ENCODE measurements around the gene ISCA2. TPM values are rescaled to one million over a fixed set of nuclear protein-coding genes. Genes with fewer than 3 reads are reported as not detected.

Gene ISCA2
- total RNA-seq, 1 donor from 2014 or later = 22.4 TPM

DNA sequence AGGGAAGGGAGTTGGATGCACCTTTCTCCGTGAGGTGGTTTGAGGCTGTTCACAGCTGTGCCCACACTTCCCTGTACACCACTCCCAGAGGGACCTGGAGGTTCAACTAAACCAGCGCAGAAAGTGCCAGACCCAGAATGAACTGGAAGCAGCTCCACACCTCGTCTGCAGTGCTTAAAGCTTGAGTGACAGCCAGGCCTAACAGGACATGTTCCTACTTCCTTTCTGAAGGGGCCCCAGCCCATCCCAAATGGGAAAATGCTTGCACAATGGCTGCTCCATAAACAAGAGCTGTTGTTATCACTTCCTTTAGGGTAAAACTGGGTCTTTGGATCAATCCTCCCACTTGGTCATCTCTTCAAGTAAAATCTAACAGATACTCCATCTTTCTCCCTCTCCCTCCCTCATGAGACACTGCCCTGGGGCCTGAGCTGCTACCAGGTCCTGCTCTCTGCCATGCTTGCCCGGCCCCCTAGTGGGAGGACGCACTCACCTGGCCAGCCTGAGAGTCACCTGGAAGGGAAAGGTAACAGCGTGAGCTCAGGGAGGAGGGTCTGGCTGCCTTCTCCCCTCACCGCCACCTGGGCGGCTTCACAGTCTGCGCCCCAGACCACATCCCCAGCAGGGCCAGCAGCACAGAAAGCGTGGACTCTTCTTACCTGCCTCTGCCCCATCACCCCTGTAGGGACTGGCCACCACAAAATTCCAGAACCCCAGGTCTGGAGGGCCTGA is 33.5 kb downstream of the ISCA2 start:
- no peak overlapping the region for H3K27ac Mint-ChIP-seq (ENCODE audit: unreplicated experiment)
- H3K9me3 Mint-ChIP-seq (ENCODE audit: unreplicated experiment) = no peaks in the 10 kb centered on the region
- no peak for TF ChIP-seq CTCF (IDR thresholded peaks at IDR 0.05)
- H3K4me3 Mint-ChIP-seq (ENCODE audit: unreplicated experiment) = no peak overlapping the region
- H3K27me3 Mint-ChIP-seq (ENCODE audit: unreplicated experiment) = no peaks in the 10 kb centered on the region
- peaks cover 39% of the 10 kb centered on the region for H3K36me3 Mint-ChIP-seq (ENCODE audit: unreplicated experiment)
- H3K4me1 Mint-ChIP-seq (ENCODE audit: unreplicated experiment) = peaks cover 29% of the 10 kb centered on the region
- no peak for DNase-seq (ENCODE audit: extremely low spot score, unreplicated experiment)

- Mint-ChIP-seq H3K27me3 (ENCODE audit: unreplicated experiment) (no peaks in the 10 kb centered on the region), H3K4me1 (ENCODE audit: unreplicated experiment) (peaks cover 33% of the 10 kb centered on the region), H3K4me3 (ENCODE audit: unreplicated experiment) (no peak overlapping the region), H3K27ac (ENCODE audit: unreplicated experiment) (no peak overlapping the region), H3K9me3 (ENCODE audit: unreplicated experiment) (no peaks in the 10 kb centered on the region), H3K36me3 (ENCODE audit: unreplicated experiment) (peaks cover 38% of the 10 kb centered on the region)
- DNase-seq (ENCODE audit: extremely low spot score, unreplicated experiment) = no peak
- TF ChIP-seq CTCF (IDR thresholded peaks at IDR 0.05) = no peak
Measured at GRCh38 chr14:74527736-74528280, 34.2 kb downstream of the ISCA2 start.

DNA sequence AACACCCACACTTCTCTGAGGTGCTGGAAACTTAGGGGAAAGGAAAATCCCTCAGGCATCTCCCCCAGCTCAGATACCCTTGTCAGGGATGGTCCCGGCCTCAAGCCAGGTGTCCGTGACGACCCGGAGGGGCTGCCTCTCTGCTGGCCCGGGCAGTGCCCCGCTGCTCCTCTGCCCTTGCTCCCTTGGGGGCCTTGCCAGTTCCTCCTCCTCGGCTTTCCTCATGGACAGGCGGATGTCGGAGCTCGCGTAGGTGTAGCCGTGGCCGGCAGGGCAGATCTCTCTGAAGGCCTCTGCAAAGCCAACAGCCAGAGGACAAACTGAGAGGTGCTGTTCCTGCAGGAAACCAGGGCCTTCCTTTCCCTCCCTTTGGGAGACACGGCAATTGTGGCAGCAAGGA is 34.8 kb downstream of the ISCA2 start:
- no peak overlapping the region for H3K4me3 Mint-ChIP-seq (ENCODE audit: unreplicated experiment)
- no peak for TF ChIP-seq CTCF (IDR thresholded peaks at IDR 0.05)

GRCh38 chr14:74528886-74529285 is 35.3 kb downstream of the ISCA2 start:
- DNase-seq (ENCODE audit: extremely low spot score, unreplicated experiment) = no peak
- H3K9me3 Mint-ChIP-seq (ENCODE audit: unreplicated experiment) = no peaks in the 10 kb centered on the region
- H3K4me1 Mint-ChIP-seq (ENCODE audit: unreplicated experiment) = peaks cover 33% of the 10 kb centered on the region
- peaks cover 42% of the 10 kb centered on the region for H3K36me3 Mint-ChIP-seq (ENCODE audit: unreplicated experiment)
- H3K27ac Mint-ChIP-seq (ENCODE audit: unreplicated experiment) = no peak overlapping the region
- no peaks in the 10 kb centered on the region for H3K27me3 Mint-ChIP-seq (ENCODE audit: unreplicated experiment)
- no peak overlapping the region for H3K4me3 Mint-ChIP-seq (ENCODE audit: unreplicated experiment)
- TF ChIP-seq CTCF (IDR thresholded peaks at IDR 0.05) = no peak

More for the DNA sequence above, 34.8 kb downstream of the ISCA2 start:
- Mint-ChIP-seq H3K9me3 (ENCODE audit: unreplicated experiment) (no peaks in the 10 kb centered on the region), H3K27me3 (ENCODE audit: unreplicated experiment) (no peaks in the 10 kb centered on the region), H3K4me1 (ENCODE audit: unreplicated experiment) (peaks cover 33% of the 10 kb centered on the region), H3K27ac (ENCODE audit: unreplicated experiment) (no peak overlapping the region), H3K36me3 (ENCODE audit: unreplicated experiment) (peaks cover 40% of the 10 kb centered on the region)
- DNase-seq (ENCODE audit: extremely low spot score, unreplicated experiment) = no peak

GRCh38 chr14:74531006-74531405 is 37.4 kb downstream of the ISCA2 start:
- no peak for DNase-seq (ENCODE audit: extremely low spot score, unreplicated experiment)
- Mint-ChIP-seq H3K27ac (ENCODE audit: unreplicated experiment) (peak overlapping the region; percentile 18), H3K4me1 (ENCODE audit: unreplicated experiment) (peaks cover 26% of the 10 kb centered on the region)

More at GRCh38 chr14:74531006-74531405, 37.4 kb downstream of the ISCA2 start:
- no peak for TF ChIP-seq CTCF (IDR thresholded peaks at IDR 0.05)
- no peaks in the 10 kb centered on the region for H3K9me3 Mint-ChIP-seq (ENCODE audit: unreplicated experiment)
- peaks cover 44% of the 10 kb centered on the region for H3K36me3 Mint-ChIP-seq (ENCODE audit: unreplicated experiment)
- no peak overlapping the region for H3K4me3 Mint-ChIP-seq (ENCODE audit: unreplicated experiment)
- H3K27me3 Mint-ChIP-seq (ENCODE audit: unreplicated experiment) = no peaks in the 10 kb centered on the region

All from osteocyte (in vitro differentiated cells).